Measurements from ENCODE around the gene GPR89B.
"Not testable (repeated sequence)": the region's sequence is repeated elsewhere in the genome, so short reads cannot be mapped to it uniquely, and the experiment has no call there.

The GPR89B gene

DNA sequence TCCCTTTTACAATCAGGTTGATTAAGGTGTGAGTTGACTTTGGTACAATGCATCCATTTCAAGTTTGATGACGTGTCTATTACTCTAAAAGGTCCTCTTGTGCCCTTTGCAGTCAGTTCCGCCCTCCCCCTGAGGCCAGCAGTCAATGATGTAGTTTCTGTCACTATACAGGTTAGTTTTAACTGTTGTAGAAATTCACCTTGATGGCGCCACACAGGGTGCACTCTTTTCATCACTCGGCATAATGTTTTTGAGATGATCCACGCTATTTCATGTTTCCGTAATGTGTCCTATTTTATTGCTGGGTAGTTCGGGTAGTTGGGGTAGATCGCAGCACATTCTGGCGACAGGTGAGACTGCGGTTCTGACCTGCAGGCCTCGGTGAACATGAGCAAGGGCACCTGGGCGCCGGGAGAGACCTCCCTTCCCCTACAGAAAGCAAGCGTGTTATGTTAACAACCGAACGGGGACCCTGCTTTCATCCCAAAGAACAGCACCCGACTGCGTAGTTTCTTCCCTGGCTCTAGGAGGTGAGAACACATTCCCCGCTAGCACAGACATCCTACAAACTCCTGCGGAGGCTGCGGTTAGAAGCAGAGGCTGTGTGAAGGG, 109.7 kb downstream of the GPR89B start:
- DNase-seq, result not testable (repeated sequence)

DNA sequence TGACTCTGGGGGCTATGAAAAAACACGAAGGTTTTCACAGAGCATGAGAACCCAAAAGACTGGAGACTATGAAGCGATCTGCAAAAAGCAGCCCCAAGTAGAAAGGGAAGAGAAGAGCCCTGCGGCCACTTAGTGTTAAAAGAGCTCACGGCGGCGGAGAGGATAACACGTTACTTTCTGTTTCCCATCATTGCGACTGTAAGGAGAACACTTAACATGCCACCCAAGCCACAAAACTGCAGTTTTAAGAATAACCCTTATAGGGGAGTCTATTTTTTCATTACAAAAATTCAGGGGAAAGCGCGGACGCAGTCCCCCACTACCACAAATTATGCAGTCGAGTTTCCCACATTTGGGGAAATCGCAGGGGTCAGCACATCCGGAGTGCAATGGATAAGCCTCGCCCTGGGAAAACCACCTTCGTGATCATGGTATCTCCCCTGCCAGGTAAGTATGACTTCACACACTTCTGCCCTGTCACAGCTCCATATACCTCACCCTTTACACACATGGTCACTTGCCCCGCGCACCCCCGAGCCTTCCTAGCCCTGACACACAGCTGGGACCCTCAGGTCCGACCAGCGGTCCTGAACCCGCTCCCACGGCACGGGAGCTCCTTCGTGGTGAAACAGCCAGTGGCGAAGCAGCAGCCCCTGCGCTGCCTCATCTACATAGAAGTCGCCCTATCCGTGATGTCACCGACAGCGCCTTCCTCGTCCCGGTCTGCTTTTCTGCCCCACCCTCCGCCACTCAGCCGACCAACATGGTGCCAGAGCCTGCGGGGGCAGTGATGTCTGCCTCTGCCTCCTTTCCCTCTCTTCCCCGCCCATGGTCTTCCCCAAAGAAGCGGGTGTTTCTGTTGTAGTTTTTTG, 110.5 kb downstream of the GPR89B start:
- DNase-seq, result peak; percentile 94
